AG04450 (cell line): Measurements from ENCODE around the gene PTH1R. TPM values are rescaled to one million over a fixed set of nuclear protein-coding genes. Genes with fewer than 3 reads are reported as not detected.
A peak's percentile ranks its signal among the peaks of the same experiment; 100 is the strongest.

Source experiments
- CTCF ChIA-PET: fragments of 300-600, 350-600 bp; formaldehyde crosslinking; extraction: SDS; loops from one replicate; lab custom pipeline; 2022; ENCODE audit warnings: antibody characterized with exemption, inconsistent platforms; lab: Charles Lee
- POLR2A ChIA-PET: fragments of 350-600 bp; formaldehyde crosslinking; extraction: SDS; loops from one replicate; lab custom pipeline; 2021; ENCODE audit warnings: antibody characterized with exemption, inconsistent platforms; lab: Yijun Ruan, JAX
- DNase-seq: peaks from one replicate; pipeline ENCODE4 v3.0.0-alpha.2; 2011; ENCODE audit warnings: low read depth, low spot score
- H3K27ac ChIP-seq: one replicate; pipeline ENCODE4 v1.5.1; 2012; ENCODE audit warnings: low read depth, low read length, control low read depth
- H3K27me3 ChIP-seq: one replicate; pipeline ENCODE4 v1.6.0; 2012; ENCODE audit warnings: low read length; ENCODE audit not compliant: control insufficient read depth, insufficient read depth
- H3K4me3 ChIP-seq: 2 replicates; pipeline ENCODE4 v1.5.1; 2011; ENCODE audit warnings: mild to moderate bottlenecking, low read depth, low read length, control low read depth
- H3K9me3 ChIP-seq: 2 replicates; pipeline ENCODE4 v1.5.1; 2012; ENCODE audit warnings: low read length; ENCODE audit not compliant: control insufficient read depth, insufficient read depth
- polyA plus RNA-seq: library from polyadenylated mRNA; depleted of rRNA; stranded (reverse); fragments of >200 nt; gene quantifications from 2 replicates; pipeline ENCODE4 v1.2.3, GENCODE V29; 2011
- TF ChIP-seq, protein P1 (sequence below): IDR thresholded peaks from 2 replicates; pipeline ENCODE4 v1.5.1; 2011; ENCODE audit warnings: low read depth, low read length, control low read depth, inconsistent platforms

PTH1R gene
- polyA plus RNA-seq, 1 experiment = 0.05 TPM

DNA sequence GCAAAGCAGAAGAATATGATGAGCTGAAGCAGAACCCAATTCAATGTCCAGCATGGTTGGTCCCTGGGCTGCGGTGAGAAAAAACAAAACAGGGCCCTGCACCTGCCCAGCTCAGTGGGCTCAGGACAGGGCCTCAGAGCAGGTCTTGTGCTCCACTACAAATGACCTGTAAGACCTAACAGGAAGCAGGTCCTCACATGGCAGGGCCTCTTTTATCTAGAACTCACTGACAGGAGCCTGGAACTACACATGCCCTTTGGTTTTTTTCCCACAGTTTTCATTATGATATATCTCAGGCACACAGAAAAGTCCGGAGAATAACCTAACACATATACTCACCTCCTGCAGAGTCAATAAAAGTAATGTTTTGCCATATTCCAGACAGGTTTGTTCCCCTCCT, 60.6 kb downstream of the PTH1R start:
- POLR2A ChIA-PET = interaction anchor here (0.7 kb wide), 1 partner anchor 15 kb away, joined by 4 read pairs; no protein-coding TSS in a partner anchor
- H3K4me3 ChIP-seq = no peak overlapping the region
- no peak for DNase-seq
- CTCF ChIA-PET = interaction anchor here (1.5 kb wide), 1 partner anchor 15 kb away, joined by 3 read pairs; no protein-coding TSS in a partner anchor
- H3K9me3 ChIP-seq = no peaks in the 10 kb centered on the region
- TF ChIP-seq, protein P1, sequence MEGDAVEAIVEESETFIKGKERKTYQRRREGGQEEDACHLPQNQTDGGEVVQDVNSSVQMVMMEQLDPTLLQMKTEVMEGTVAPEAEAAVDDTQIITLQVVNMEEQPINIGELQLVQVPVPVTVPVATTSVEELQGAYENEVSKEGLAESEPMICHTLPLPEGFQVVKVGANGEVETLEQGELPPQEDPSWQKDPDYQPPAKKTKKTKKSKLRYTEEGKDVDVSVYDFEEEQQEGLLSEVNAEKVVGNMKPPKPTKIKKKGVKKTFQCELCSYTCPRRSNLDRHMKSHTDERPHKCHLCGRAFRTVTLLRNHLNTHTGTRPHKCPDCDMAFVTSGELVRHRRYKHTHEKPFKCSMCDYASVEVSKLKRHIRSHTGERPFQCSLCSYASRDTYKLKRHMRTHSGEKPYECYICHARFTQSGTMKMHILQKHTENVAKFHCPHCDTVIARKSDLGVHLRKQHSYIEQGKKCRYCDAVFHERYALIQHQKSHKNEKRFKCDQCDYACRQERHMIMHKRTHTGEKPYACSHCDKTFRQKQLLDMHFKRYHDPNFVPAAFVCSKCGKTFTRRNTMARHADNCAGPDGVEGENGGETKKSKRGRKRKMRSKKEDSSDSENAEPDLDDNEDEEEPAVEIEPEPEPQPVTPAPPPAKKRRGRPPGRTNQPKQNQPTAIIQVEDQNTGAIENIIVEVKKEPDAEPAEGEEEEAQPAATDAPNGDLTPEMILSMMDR = no peak
- H3K27ac ChIP-seq = no peak overlapping the region
- H3K27me3 ChIP-seq = no peaks in the 10 kb centered on the region

DNA sequence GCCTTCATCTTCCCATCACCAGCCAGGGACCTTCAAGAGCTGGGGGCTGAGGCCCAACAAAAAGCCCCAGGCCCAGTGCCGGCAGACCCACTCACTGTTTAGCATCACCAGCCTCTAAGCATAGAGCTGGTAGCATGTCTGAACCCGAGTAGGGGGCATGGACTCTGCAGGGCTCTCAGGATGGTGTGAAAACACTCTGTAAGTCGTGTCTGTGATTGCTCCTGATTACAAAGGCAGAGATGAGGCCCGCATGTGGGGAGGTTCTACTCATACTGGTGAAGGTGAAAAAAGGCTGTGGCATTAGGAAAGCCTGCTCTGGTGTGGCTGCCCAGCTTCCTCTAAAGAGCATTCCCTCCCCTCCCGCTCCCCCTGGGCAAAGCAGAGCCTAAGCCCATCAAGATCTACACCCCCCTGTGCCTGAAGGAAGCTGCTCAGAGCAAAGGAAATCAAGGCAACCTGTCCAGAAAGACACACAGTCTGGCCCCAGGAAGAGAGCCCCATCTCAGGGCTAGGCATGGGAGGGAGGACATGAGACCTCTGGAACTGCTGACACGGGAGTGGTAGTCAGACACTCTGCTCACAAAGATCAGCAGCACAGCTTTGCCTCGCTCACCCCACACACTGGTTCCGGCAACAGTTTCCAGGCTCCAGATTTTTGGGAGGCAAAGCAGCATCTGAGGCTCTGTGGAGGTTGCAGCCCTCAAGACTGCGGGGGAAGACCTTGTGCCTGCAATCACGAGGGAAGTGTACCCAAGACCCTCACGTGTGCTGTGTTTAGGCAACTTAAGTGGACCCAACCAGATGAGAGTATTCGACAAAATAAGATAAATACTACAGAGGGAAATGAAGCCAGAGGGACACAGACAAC, 62.3 kb downstream of the PTH1R start:
- peak overlapping the region; percentile 21 for H3K27ac ChIP-seq
- H3K27me3 ChIP-seq = no peaks in the 10 kb centered on the region
- TF ChIP-seq, protein P1 = no peak
- ChIA-PET POLR2A (no interaction called here), CTCF (no interaction called here)
- H3K4me3 ChIP-seq = no peak overlapping the region
- no peaks in the 10 kb centered on the region for H3K9me3 ChIP-seq
- no peak for DNase-seq

DNA sequence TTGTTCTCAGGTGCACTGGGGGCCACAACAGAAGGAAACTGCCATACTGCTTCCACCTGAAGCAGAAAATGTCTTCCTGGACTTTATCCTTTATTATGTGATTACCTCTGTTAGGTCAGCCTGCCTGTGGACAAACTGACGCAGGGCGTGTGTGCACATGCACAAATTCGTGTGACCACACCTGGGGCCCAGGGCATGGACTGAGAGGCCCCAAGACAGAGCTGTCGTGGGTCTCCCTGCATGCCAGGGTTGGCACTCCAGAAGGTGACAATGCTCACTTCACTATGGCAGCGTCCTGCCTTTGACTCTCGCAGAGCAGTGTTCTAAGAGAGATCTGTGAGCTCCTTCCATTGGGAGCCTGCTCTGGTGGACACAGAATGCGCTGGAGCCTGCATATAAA, 64.6 kb downstream of the PTH1R start:
- no peaks in the 10 kb centered on the region for H3K27me3 ChIP-seq
- ChIA-PET CTCF (interaction anchor here (0.6 kb wide), 1 partner anchor 227 kb away, joined by 5 read pairs; no protein-coding TSS in a partner anchor), POLR2A (no interaction called here)
- TF ChIP-seq, protein P1 = no peak
- no peak overlapping the region for H3K4me3 ChIP-seq
- no peak for DNase-seq
- no peak overlapping the region for H3K27ac ChIP-seq
- no peaks in the 10 kb centered on the region for H3K9me3 ChIP-seq

DNA sequence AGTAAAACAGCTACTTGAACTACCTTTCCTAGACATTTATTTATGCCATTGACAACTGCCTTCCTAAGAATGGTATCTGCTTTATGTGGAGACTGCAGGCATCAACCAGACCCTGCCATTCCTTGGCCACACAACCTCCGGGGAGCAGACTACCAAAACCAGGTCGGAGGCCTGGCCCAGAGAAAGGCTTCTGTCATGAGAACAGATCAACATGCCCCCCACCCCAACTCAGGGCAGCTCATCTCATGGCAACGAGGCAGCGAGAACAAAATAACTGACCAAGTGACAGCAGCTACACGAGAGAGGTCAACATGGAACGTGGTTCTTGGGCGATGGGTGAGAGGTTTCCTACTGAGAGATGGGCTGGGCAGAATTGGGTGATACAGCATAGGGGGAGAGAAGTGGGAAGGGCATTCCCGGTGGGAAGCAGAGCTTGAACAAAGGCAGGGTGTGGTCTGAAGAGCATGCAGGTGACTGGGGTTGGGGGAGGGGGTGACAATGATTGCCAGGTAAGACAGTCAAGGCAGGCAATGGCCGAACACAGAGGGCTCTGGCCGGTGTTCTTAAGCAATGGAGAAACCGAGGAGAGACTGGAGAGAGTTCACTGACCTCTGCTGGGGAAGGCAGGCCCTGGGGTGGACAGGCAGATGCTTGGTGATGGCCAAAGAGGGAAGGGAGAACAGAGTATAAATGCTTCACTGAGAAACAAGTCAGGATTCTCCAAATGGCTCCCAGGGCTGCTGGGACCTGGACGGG, 65.1 kb downstream of the PTH1R start:
- Histone ChIP-seq H3K27ac (no peak overlapping the region), H3K27me3 (no peaks in the 10 kb centered on the region), H3K9me3 (no peaks in the 10 kb centered on the region), H3K4me3 (no peak overlapping the region)
- TF ChIP-seq, protein P1 = no peak
- DNase-seq = no peak
- POLR2A ChIA-PET = no interaction called here
- CTCF ChIA-PET = interaction anchor here (0.6 kb wide), 1 partner anchor 227 kb away, joined by 5 read pairs; no protein-coding TSS in a partner anchor
